Motor neuron (in vitro differentiated cells): ENCODE results near the gene OR2L13. TPM values are rescaled to one million over a fixed set of nuclear protein-coding genes. Genes with fewer than 3 reads are reported as not detected.
"Not testable (repeated sequence)": the region's sequence is repeated elsewhere in the genome, so short reads cannot be mapped to it uniquely, and the experiment has no call there.

Experiments used
- ATAC-seq, 8 experiments: fragments of 200-7000 bp; cut with Tn5 transposase; replicated peaks in 6 of 8; 2 replicates each; pipeline ENCODE4 v1.8.0; 2021; ENCODE audit warnings: mild to moderate bottlenecking in 8 of 8, moderate library complexity in 8 of 8
- H3K27ac ChIP-seq, 2 donors: fragments of 250-450 bp; sonication (Bioruptor Pico); 2 replicates each; pipeline ENCODE4 v1.9.0; 2021; ENCODE audit warnings: antibody characterized with exemption in 2 of 2, mild to moderate bottlenecking in 2 of 2, moderate library complexity in 1 of 2
- H3K4me1 ChIP-seq, 2 donors: fragments of 250-450 bp; sonication (Bioruptor Pico); replicated peaks in 1 of 2; 2 replicates each; pipeline ENCODE4 v1.6.1; 2021; ENCODE audit warnings: antibody characterized with exemption in 2 of 2, mild to moderate bottlenecking in 2 of 2, moderate library complexity in 1 of 2
- H3K4me3 ChIP-seq, 5 donors: fragments of 250-450 bp; sonication (Bioruptor Pico); 2 replicates each; pipeline ENCODE4 v1.9.0; 2021; ENCODE audit warnings: antibody characterized with exemption in 5 of 5, mild to moderate bottlenecking in 5 of 5, moderate library complexity in 4 of 5
- WGBS, 10 experiments: fragments of 450-650 bp; shearing (Covaris generic); methylation state at CpG; one replicate each; pipeline ENCODE4 v1.0.0; 2022; 5-methylcytosine and 5-hydroxymethylcytosine counted together
- in situ Hi-C, 9 experiments: fragments of 400-800 bp; cut with MboI; loops; one replicate each; pipeline ENCODE4 v1.15.0; 2021; ENCODE audit warnings: low sequenced_read_pairs in 9 of 9, low pct_unique_long_range_greater_than_20kb in 2 of 9; ENCODE audit not compliant: unreplicated experiment in 9 of 9
- total RNA-seq, 8 experiments: library from RNA; unstranded; fragments of 300-600 nt; gene quantifications; 2 replicates each; pipeline versions ENCODE4 v1.2.3 to v1.2.4, GENCODE V29; 2022

OR2L13 gene, protein sequence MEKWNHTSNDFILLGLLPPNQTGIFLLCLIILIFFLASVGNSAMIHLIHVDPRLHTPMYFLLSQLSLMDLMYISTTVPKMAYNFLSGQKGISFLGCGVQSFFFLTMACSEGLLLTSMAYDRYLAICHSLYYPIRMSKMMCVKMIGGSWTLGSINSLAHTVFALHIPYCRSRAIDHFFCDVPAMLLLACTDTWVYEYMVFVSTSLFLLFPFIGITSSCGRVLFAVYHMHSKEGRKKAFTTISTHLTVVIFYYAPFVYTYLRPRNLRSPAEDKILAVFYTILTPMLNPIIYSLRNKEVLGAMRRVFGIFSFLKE
- total RNA-seq: under 1 TPM in 6 of 8 experiments, not detected in 2; 0.05 to 0.77 (median 0.30) TPM

DNA sequence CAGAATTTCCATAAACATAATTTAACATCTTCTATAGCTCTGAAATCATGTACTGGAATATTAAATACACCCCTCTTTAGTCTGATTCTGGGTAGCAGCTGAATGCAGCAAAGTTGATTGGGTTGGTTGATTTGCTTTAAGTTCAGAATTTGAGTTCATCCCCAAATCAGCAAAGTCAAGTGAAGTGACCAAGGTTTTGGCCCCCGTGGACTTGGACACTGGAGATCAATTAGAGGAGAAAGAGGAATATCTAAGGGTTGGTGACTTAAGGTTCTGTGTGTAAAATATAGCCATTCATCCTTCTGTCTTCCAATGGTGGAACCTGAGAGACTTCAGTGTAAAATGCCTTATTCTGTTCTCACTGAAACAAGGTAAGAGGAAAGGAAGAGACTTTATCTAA, at the start of gene OR2L13:
Gene OR2L13, plus strand, starts transcription at position 301 of the 400 bp plus-strand sequence. CDS start 4,192 bp downstream, outside the sequence.
- Histone ChIP-seq H3K4me1 (no peaks in the 10 kb centered on the region), H3K4me3 (no peak within 1 kb of the TSS), H3K27ac (no peak within 1 kb of the TSS)
- no peak for ATAC-seq
- 0 to 38% (median 0%) methylated on average over 1 of the region's 1 CpG; no CpG with 5 or more reads in 2 of the 10 experiments for WGBS, 10 experiments
- in situ Hi-C loops: no loop called here

DNA sequence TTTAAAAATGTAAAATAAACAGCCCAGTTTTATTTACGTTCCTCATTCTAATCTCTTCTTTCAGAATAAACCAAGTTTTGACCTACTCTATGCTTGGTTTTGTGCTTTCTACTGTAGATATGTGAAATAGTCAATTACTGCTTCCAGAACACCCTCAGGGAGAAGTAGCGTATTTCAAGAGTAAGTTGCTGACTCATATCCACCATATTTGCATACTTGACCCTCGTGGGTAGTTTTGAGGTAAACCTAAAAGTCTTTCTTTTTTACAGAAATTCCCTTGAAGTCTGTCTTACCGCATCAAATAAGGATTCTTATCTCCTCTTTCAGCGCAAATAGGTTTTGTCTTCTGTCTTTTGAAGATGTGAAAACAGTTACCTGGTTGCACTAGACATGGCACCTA, 49.8 kb upstream of the OR2L13 start:
- no peak for ATAC-seq
- Histone ChIP-seq H3K27ac (no peak overlapping the region), H3K4me1 (no peaks in the 10 kb centered on the region), H3K4me3 (no peak overlapping the region)
- 25 to 68% (median 48%) methylated on average over 1 to 5 of the region's 5 CpGs for WGBS, 10 experiments
- in situ Hi-C loops: no loop called here

DNA sequence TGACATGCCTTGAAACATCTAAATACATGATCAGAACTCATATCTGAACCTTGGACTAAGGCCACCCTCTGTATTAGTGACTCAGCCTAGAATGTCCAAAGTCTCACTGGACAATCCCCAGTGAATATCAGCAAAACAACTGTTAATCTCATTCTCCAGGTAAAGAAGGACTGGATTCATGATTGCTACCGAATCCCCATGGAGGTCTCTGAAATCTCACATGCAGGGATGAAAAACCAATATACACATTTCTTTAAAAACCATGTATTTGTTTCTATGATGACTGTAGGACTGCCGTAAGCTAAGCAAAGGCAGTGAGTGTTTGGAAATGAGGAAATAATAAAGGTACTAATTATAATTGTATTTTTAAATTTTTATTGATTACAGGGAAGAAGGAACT, 48.4 kb upstream of the OR2L13 start, which contains the start of gene OR2L3:
Gene OR2L3, plus strand, starts transcription at position 301 of the 400 bp plus-strand sequence. CDS start 13,846 bp downstream, outside the sequence.
- 0 to 63% (median 50%) methylated on average over 1 to 2 of the region's 2 CpGs; no CpG with 5 or more reads in 1 of the 10 experiments for WGBS, 10 experiments

DNA sequence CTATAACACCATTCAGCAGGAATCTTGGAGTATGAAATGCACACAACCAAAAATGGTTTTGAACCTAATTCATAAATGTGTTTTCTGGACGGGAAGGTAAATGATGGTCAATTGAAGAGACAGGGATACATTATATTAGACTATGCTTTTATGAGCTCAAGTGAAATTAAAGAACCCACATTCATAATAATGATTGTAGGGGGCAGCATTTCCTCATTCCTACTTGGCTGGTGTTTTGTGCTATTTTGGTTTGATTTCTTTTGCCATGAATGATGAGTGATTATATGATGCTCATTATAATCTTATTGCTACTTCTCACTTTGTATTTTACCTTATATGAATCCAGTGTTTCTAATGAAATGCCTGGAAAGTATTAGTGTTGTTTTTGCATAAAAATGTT, 48.0 kb upstream of the OR2L13 start:
- 0 to 50% (median 20%) methylated on average over 1 of the region's 1 CpG; no CpG with 5 or more reads in 1 of the 10 experiments for WGBS, 10 experiments
- Histone ChIP-seq H3K4me1 (no peaks in the 10 kb centered on the region), H3K4me3 (no peak overlapping the region), H3K27ac (no peak overlapping the region)
- in situ Hi-C loops: no loop called here
- ATAC-seq: no peak

More for the DNA sequence above, 48.4 kb upstream of the OR2L13 start, which contains the start of gene OR2L3:
- in situ Hi-C loops: no loop called here
- Histone ChIP-seq H3K4me1 (no peaks in the 10 kb centered on the region), H3K4me3 (no peak within 1 kb of the TSS), H3K27ac (no peak within 1 kb of the TSS)
- ATAC-seq: no peak

DNA sequence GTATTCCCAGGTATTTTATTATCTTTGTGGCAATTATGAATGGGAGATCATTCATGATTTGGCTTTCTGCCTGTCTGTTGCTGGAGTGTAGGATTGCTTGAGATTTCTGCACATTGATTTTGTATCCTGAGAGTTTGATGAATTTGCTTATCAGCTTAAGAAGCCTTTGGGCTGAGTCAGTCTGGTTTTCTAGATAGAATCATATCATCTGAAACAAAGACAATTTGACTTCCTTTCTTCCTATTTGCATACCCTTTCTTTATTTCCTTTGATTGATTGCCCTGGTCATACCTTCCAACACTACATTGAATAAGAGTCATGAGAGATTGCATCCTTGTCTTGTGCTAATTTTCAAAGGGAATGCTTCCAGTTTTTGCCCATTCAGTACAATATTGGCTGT, 40.3 kb upstream of the OR2L13 start:
- Histone ChIP-seq H3K4me3 (no peak overlapping the region), H3K27ac (no peak overlapping the region), H3K4me1 (no peaks in the 10 kb centered on the region)
- in situ Hi-C loops: no loop called here
- ATAC-seq: no peak

DNA sequence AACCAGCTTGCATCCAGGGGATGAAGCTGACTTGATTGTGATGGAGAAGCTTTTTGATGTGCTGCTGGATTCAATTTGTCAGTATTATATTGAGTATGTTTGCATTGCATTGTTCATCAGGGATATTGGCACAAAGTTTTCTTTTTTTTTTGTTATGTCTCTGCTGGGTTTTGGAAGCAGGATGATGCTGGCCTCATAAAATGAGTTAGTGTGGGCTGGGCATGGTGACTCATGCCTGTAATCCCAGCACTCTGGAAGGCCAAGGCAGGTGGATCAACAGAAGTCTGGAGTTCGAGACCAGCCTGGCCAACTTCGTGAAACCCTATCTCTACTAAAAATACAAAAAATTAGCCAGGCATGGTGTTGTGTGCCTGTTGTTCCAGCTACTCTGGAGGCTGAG, 39.7 kb upstream of the OR2L13 start:
- H3K4me1 ChIP-seq: no peaks in the 10 kb centered on the region
- no peak for ATAC-seq
- H3K4me3 ChIP-seq: no peak overlapping the region
- H3K27ac ChIP-seq: no peak overlapping the region
- in situ Hi-C loops: no loop called here
- WGBS, 10 experiments: 0 to 67% (median 39%) methylated on average over 1 to 2 of the region's 2 CpGs; no CpG with 5 or more reads in 3 of the 10 experiments

DNA sequence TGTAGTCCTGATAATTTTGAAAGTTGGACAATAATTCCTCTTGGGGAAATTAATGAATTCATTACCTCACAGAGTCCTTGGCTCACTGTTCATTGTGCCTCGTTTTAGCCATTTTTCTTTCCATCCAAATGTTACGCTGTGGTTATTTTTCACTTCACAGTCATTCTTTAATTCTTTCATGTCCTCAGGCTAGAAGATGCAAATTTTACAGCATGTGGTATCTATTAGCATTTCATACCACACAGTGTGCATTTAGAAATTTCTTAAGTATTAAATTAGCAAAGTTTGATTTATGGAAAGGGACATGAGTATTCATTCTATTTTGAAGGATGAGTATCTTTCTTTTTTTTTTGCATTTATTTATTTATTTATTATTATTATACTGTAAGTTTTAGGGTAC, 29.9 kb upstream of the OR2L13 start:
- peak in 3 of 8 experiments; percentile 34 to 95 (median 63) for ATAC-seq
- Histone ChIP-seq H3K4me3 (no peak overlapping the region), H3K27ac (no peak overlapping the region), H3K4me1 (no peaks in the 10 kb centered on the region)
- in situ Hi-C loops: no loop called here
- WGBS, 10 experiments: 5 to 82% (median 50%) methylated on average over 1 to 2 of the region's 2 CpGs; no CpG with 5 or more reads in 1 of the 10 experiments

DNA sequence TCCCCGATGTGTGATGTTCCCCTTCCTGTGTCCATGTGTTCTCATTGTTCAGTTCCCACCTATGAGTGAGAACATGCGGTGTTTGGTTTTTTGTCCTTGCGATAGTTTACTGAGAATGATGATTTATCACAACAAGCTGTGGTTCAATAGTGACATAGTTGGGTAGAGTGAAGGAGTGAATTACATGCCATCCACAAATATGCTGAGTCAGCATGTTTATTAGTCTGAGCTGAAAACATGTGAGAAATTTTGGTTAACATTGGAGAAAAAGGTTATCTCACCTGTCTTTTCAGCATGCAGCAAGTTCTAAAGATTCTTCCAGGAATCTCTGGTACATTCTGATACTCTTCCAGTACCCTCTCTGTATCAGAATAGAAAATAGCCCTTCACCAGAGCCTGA, 29.4 kb upstream of the OR2L13 start:
- Histone ChIP-seq H3K4me1 (no peaks in the 10 kb centered on the region), H3K27ac (no peak overlapping the region), H3K4me3 (no peak overlapping the region)
- in situ Hi-C loops: no loop called here
- WGBS, 10 experiments: 100% methylated on average over 1 to 2 of the region's 3 CpGs; no CpG with 5 or more reads in 8 of the 10 experiments
- ATAC-seq: no peak

DNA sequence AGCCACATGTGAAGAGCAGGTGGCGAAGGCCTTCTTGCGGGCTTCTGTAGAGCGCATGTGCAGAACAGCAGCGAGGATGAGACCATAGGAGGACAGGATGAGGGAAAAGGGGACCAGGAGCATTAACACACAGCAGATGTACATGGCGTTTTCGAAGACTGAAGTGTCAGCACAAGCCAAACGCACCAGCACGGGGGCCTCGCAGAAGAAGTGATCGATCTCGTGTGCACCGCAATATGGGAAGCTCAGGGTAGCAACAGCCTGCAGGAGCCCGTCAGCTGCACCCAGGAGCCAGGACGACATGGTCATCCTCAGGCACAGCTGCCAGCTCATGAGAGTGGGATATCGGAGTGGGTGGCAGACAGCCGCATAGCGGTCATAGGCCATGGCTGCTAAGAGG, 11.1 kb upstream of the OR2L13 start:
- H3K27ac ChIP-seq, H3K4me3 ChIP-seq, in situ Hi-C loops, H3K4me1 ChIP-seq, ATAC-seq: not testable (repeated sequence)
- 60% methylated on average over 4 of the region's 17 CpGs; no CpG with 5 or more reads in 9 of the 10 experiments for WGBS, 10 experiments

DNA sequence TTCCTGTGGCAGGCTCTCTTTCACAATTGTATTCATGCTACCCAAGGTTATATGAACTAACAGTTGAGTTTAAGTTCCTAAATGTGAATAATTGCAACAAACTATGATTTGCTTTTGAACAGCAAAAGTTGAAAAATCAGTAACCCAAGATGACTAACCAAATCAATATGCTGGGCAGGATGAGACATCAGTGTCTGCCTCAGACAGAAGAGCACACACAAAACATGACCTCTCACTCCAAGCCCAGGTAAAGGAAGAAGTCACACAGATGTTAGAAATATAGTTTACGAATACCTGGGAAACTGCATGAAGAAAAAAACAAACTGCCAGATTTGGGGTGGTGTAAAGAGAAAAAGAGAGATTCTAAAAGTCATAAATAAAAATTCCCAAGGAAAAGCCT, 3.5 kb downstream of the OR2L13 start:
- H3K27ac ChIP-seq: no peak overlapping the region
- in situ Hi-C loops: no loop called here
- H3K4me1 ChIP-seq: no peaks in the 10 kb centered on the region
- H3K4me3 ChIP-seq: no peak overlapping the region
- no peak for ATAC-seq
- WGBS, 10 experiments: 0 to 50% (median 24%) methylated on average over 1 of the region's 1 CpG

DNA sequence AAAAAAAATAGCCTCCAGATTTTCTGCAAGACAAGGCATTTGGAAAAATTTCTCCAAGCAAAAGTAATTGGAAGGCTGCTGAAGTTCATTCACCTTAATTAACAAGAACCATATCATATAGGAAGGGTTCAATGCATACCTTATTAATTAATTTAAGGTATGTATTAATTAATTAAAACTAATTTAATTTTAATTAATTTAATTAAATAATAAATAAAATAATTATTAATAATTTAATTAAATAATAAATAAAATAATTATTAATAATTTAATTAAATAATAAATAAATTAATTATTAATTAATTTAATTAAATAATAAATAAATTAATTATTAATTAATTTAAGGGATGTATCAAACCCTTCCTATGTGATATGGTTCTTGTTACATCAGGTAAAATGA, 7.9 kb downstream of the OR2L13 start:
- in situ Hi-C loops: no loop called here
- H3K4me1 ChIP-seq: no peaks in the 10 kb centered on the region
- H3K4me3 ChIP-seq: no peak overlapping the region
- no peak for ATAC-seq
- no peak overlapping the region for H3K27ac ChIP-seq

DNA sequence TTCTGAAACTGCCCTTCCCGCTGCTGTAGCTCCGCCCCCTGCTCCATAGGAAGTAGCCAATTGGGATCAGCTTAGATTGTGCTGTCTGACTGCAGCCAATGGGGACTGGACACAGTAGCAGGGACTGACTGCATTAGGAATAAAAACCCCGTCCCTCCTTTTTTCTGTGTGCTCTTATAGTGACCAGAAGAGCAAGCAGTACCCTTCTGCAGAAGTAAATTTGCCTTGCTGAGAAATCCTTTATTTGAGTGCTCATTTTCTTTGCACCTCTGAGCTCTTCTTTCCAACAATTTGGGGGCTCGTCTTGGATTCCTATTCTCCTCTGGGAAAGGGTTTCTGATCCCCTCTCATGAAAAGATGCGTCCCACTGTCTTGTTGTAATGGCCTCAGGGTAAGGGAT, 16.2 kb downstream of the OR2L13 start:
- Histone ChIP-seq H3K4me3 (no peak overlapping the region), H3K27ac (no peak overlapping the region), H3K4me1 (no peaks in the 10 kb centered on the region)
- WGBS, 10 experiments: 0 to 67% (median 43%) methylated on average over 1 to 5 of the region's 5 CpGs; no CpG with 5 or more reads in 2 of the 10 experiments
- ATAC-seq: no peak
- in situ Hi-C loops: no loop called here

DNA sequence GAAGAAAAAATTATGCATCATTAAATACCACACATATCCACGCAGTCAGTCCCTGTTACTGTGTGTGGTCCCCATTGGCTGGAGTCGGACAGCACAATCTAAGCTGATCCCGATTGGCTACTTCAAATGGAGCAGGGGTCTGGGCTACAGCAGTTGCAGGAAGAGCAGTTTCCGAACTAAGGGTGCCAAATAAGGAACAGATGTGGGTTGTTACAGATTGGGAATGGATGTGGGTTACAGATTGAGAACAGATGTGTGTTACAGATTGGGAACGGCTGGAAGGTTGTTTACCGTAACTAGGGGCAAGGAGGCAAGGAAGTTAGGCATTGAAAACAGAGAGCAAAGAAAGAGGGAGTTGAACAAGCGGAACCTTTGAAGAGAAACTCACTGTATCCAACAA, 19.9 kb downstream of the OR2L13 start:
- ATAC-seq: peak in 1 of 8 experiments; percentile 25
- in situ Hi-C loops: no loop called here
- Histone ChIP-seq H3K4me1 (no peaks in the 10 kb centered on the region), H3K27ac (no peak overlapping the region), H3K4me3 (no peak overlapping the region)
- whole genome bisulfite sequencing, 10 experiments: 0 to 100% (median 44%) methylated on average over 2 to 7 of the region's 7 CpGs; no CpG with 5 or more reads in 2 of the 10 experiments

DNA sequence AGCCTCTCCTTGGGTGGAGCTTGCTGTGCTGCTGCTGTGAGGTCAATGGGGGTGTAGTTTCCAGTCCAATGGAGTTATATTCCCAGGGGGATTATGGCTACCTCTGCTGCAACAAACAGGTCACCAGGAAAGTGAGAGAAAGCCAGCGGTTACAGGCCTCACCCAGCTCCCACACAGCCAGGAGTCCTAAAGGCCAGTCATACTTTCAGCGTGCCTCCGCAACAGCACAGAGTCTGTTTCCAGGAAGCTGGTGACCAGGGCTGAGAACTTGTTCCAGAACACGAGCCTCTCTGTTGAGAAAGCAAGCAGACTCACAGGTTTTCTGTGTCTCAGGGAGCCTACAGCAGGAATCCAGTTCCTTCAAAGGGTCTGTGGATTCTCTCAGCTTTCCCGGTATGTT, 32.7 kb downstream of the OR2L13 start:
- no peak overlapping the region for H3K4me3 ChIP-seq
- H3K27ac ChIP-seq: no peak overlapping the region
- ATAC-seq: no peak
- in situ Hi-C loops: no loop called here
- 15 to 92% (median 67%) methylated on average over 1 to 5 of the region's 5 CpGs; no CpG with 5 or more reads in 3 of the 10 experiments for WGBS, 10 experiments
- H3K4me1 ChIP-seq: no peaks in the 10 kb centered on the region
